ENCODE results near the gene PABPC1L.

Gene PABPC1L

DNA sequence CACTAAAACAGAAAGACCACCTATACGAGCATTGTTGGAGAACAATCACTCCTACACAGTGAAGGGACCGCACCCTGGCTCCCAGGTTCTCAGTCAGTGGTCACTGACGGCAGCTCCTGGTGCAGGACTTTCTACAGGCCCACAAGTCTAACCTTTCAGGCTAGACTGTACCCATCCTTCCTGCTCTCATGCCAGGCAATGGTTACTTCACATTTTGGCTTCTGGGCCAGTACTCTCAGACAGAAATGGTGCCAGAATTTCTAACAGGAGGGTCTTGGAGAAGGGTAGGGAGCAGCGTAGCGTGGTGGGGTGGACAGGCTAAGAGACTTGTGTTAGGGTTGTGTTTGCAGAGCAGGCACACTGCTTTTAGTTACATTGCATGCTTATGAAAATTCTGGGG, 38.2 kb downstream of the PABPC1L start:
- TF ChIP-seq CTCF (IDR thresholded peaks at IDR 0.05; ENCODE audit: unreplicated experiment in 3 of 3): no peak
- Mint-ChIP-seq H3K27ac (no peak overlapping the region), H3K27me3 (ENCODE audit: low read depth) (no peaks in the 10 kb centered on the region), H3K36me3 (ENCODE audit: low read depth) (peaks cover 75% of the 10 kb centered on the region), H3K4me3 (no peak overlapping the region), H3K9me3 (no peaks in the 10 kb centered on the region), H3K4me1 (no peaks in the 10 kb centered on the region)

GRCh38 chr20:44948513-44948912, 38.7 kb downstream of the PABPC1L start:
- Mint-ChIP-seq H3K4me3 (no peak overlapping the region), H3K9me3 (no peaks in the 10 kb centered on the region), H3K27me3 (ENCODE audit: low read depth) (no peaks in the 10 kb centered on the region), H3K27ac (no peak overlapping the region), H3K4me1 (no peaks in the 10 kb centered on the region), H3K36me3 (ENCODE audit: low read depth) (peaks cover 77% of the 10 kb centered on the region)
- no peak for TF ChIP-seq CTCF (IDR thresholded peaks at IDR 0.05; ENCODE audit: unreplicated experiment in 3 of 3)

- Mint-ChIP-seq H3K9me3 (no peaks in the 10 kb centered on the region), H3K4me1 (no peaks in the 10 kb centered on the region), H3K36me3 (ENCODE audit: low read depth) (peaks cover 77% of the 10 kb centered on the region), H3K27me3 (ENCODE audit: low read depth) (no peaks in the 10 kb centered on the region), H3K4me3 (no peak overlapping the region), H3K27ac (no peak overlapping the region)
- TF ChIP-seq CTCF (IDR thresholded peaks at IDR 0.05; ENCODE audit: unreplicated experiment in 3 of 3): no peak
These were observed 40.5 kb downstream of the PABPC1L start for GRCh38 chr20:44950368-44950767.

GRCh38 chr20:44952731-44953130, 42.9 kb downstream of the PABPC1L start:
- no peaks in the 10 kb centered on the region for H3K9me3 Mint-ChIP-seq
- no peaks in the 10 kb centered on the region for H3K4me1 Mint-ChIP-seq
- H3K27me3 Mint-ChIP-seq (ENCODE audit: low read depth): no peaks in the 10 kb centered on the region
- peaks cover 71% of the 10 kb centered on the region for H3K36me3 Mint-ChIP-seq (ENCODE audit: low read depth)
- H3K27ac Mint-ChIP-seq: no peak overlapping the region
- no peak overlapping the region for H3K4me3 Mint-ChIP-seq
- no peak for TF ChIP-seq CTCF (IDR thresholded peaks at IDR 0.05; ENCODE audit: unreplicated experiment in 3 of 3)

- Mint-ChIP-seq H3K4me1 (peaks cover 13% of the 10 kb centered on the region), H3K27me3 (ENCODE audit: low read depth) (no peaks in the 10 kb centered on the region), H3K4me3 (no peak overlapping the region), H3K9me3 (no peaks in the 10 kb centered on the region), H3K36me3 (ENCODE audit: low read depth) (peaks cover 69% of the 10 kb centered on the region), H3K27ac (no peak overlapping the region)
- no peak for TF ChIP-seq CTCF (IDR thresholded peaks at IDR 0.05; ENCODE audit: unreplicated experiment in 3 of 3)
These were observed 44.4 kb downstream of the PABPC1L start for GRCh38 chr20:44954211-44954610.

GRCh38 chr20:44955270-44955669, 45.4 kb downstream of the PABPC1L start:
- Mint-ChIP-seq H3K36me3 (ENCODE audit: low read depth) (peaks cover 63% of the 10 kb centered on the region), H3K4me1 (peaks cover 20% of the 10 kb centered on the region), H3K27me3 (ENCODE audit: low read depth) (no peaks in the 10 kb centered on the region), H3K9me3 (no peaks in the 10 kb centered on the region), H3K27ac (no peak overlapping the region), H3K4me3 (no peak overlapping the region)
- no peak for TF ChIP-seq CTCF (IDR thresholded peaks at IDR 0.05; ENCODE audit: unreplicated experiment in 3 of 3)
